ENCODE results near the gene RHCG.

- TF ChIP-seq CTCF (conservative IDR thresholded peaks at IDR 0.05) (peak; percentile 93), ZFX (IDR thresholded peaks at IDR 0.05) (no peak)
Measured at GRCh38 chr15:89472785-89473256, 23.6 kb downstream of the RHCG start.
